ENCODE results near the gene BRWD1.
"Not testable (repeated sequence)": the region's sequence is repeated elsewhere in the genome, so short reads cannot be mapped to it uniquely, and the experiment has no call there.

Gene BRWD1

DNA sequence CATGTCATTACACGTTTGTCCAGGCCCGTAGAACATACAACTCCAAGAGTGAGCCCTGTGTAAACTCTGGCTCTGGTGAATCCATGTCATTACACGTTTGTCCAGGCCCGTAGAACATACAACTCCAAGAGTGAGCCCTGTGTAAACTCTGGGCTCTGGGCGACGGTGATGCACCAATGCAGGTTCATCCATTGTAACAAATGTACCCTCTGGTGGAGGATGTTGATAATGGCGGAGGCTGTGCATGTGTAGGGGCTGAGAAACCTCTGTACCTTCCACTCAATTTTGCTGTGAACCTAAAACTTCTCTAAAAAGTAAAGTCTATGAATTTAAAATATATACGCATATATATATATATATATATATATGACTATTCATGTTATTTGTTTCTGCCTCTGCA, 177.3 kb downstream of the BRWD1 start:
- TF ChIP-seq, protein P1, sequence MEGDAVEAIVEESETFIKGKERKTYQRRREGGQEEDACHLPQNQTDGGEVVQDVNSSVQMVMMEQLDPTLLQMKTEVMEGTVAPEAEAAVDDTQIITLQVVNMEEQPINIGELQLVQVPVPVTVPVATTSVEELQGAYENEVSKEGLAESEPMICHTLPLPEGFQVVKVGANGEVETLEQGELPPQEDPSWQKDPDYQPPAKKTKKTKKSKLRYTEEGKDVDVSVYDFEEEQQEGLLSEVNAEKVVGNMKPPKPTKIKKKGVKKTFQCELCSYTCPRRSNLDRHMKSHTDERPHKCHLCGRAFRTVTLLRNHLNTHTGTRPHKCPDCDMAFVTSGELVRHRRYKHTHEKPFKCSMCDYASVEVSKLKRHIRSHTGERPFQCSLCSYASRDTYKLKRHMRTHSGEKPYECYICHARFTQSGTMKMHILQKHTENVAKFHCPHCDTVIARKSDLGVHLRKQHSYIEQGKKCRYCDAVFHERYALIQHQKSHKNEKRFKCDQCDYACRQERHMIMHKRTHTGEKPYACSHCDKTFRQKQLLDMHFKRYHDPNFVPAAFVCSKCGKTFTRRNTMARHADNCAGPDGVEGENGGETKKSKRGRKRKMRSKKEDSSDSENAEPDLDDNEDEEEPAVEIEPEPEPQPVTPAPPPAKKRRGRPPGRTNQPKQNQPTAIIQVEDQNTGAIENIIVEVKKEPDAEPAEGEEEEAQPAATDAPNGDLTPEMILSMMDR (IDR thresholded peaks at IDR 0.05; ENCODE audit: low read depth, low read length), result peak; percentile 53
- peak; percentile 52 to 61 for DNase-seq (ENCODE audit: low read depth in 2 of 2)
- not testable (repeated sequence) for H3K4me3 ChIP-seq (replicated peaks in 1 of 2; ENCODE audit: low read depth in 2 of 2, low read length in 2 of 2)

DNA sequence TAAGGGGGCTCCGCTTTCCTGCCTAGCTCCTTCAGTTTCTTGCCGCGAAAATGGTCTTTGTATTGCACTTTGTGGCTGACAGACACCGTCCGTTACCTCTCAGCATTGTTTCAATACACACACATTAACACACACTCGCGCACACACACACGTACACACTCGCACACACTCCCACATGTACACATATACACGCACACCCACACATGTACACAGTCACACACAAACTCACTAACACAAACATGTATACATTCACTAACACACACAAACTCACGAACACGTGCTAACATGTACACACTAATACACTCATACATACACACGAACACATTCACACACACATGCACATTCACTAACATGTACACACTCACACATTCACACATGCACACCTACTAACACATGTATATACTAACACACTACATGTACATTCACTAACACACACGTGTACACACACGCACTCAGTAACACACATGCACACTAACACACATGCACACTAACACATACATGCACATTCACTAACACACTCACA, 179.1 kb downstream of the BRWD1 start:
- no peak for DNase-seq (ENCODE audit: low read depth in 2 of 2)
- TF ChIP-seq, protein P1 (IDR thresholded peaks at IDR 0.05; ENCODE audit: low read depth, low read length), result no peak

More for the DNA sequence above, 179.1 kb downstream of the BRWD1 start:
- no peak overlapping the region for H3K4me3 ChIP-seq (replicated peaks in 1 of 2; ENCODE audit: low read depth in 2 of 2, low read length in 2 of 2)
